Smooth muscle cell (in vitro differentiated cells): ENCODE results near the gene FOXN3. TPM values are rescaled to one million over a fixed set of nuclear protein-coding genes. Genes with fewer than 3 reads are reported as not detected.
"Not testable (repeated sequence)": the region's sequence is repeated elsewhere in the genome, so short reads cannot be mapped to it uniquely, and the experiment has no call there.

ENCODE experiments used
- DNase-seq: peaks from one replicate; lab custom pipeline; 2025; ENCODE audit not compliant: unreplicated experiment; lab: John Stamatoyannopoulos, UW
- H2AFZ ChIP-seq: fragments of 200-600 bp; sonication (generic); 2 replicates; pipeline ENCODE4 v1.6.0; 2016; ENCODE audit warnings: antibody characterized with exemption, low read depth, mild to moderate bottlenecking
- H3F3A ChIP-seq: fragments of 200-600 bp; sonication (generic); 2 replicates; pipeline ENCODE4 v1.6.0; 2017; ENCODE audit warnings: antibody characterized with exemption, low read depth
- H3K27ac ChIP-seq: fragments of 200-600 bp; sonication (generic); 2 replicates; pipeline ENCODE4 v1.5.1; 2016; ENCODE audit warnings: low read depth, mild to moderate bottlenecking
- H3K27me3 ChIP-seq: fragments of 200-600 bp; sonication (generic); 2 replicates; pipeline ENCODE4 v1.6.1; 2016; ENCODE audit warnings: low read depth, mild to moderate bottlenecking
- H3K36me3 ChIP-seq: fragments of 200-600 bp; sonication (generic); 2 replicates; pipeline ENCODE4 v1.5.1; 2016; ENCODE audit warnings: low read depth
- H3K4me1 ChIP-seq: fragments of 200-600 bp; sonication (generic); 2 replicates; pipeline ENCODE4 v1.5.1; 2016; ENCODE audit warnings: low read depth
- H3K4me2 ChIP-seq: fragments of 200-600 bp; sonication (generic); 2 replicates; pipeline ENCODE4 v1.6.0; 2016; ENCODE audit warnings: mild to moderate bottlenecking
- H3K4me3 ChIP-seq: fragments of 200-600 bp; sonication (generic); 2 replicates; pipeline ENCODE4 v1.5.1; 2016; ENCODE audit warnings: mild to moderate bottlenecking
- H3K79me2 ChIP-seq: fragments of 200-600 bp; sonication (generic); 2 replicates; pipeline ENCODE4 v1.6.0; 2016; ENCODE audit warnings: low read depth, mild to moderate bottlenecking
- H3K9ac ChIP-seq: fragments of 200-600 bp; sonication (generic); 2 replicates; pipeline ENCODE4 v1.6.0; 2016; ENCODE audit warnings: low read depth
- H3K9me3 ChIP-seq: fragments of 200-600 bp; sonication (generic); replicated peaks from 2 replicates; pipeline ENCODE4 v1.5.1; 2016; ENCODE audit warnings: low read depth
- H4K20me1 ChIP-seq: fragments of 200-600 bp; sonication (generic); 2 replicates; pipeline ENCODE4 v1.6.0; 2016; ENCODE audit warnings: low read depth
- WGBS: methylation state at CpG from one replicate; pipeline ENCODE4 v1.1.7; 2016; ENCODE audit warnings: low lambda C conversion rate; 5-methylcytosine and 5-hydroxymethylcytosine counted together
- polyA plus RNA-seq: library from polyadenylated mRNA; unstranded; fragments of >200 nt; fragmentation: Nextera tagmentation; extraction: Ambion mirVana; gene quantifications from 2 replicates; pipeline ENCODE4 v1.2.1, GENCODE V29; 2016
- total RNA-seq: library from RNA; depleted of rRNA; stranded (reverse); fragments of >200 nt; gene quantifications from 2 replicates; pipeline ENCODE4 v1.2.3, GENCODE V29; 2014
- TF ChIP-seq, protein P1 (sequence below): fragments of 200-600 bp; sonication (generic); IDR thresholded peaks from 2 replicates; pipeline ENCODE4 v1.5.1; 2017; ENCODE audit warnings: borderline replicate concordance, mild to moderate bottlenecking, antibody characterized with exemption; ENCODE audit not compliant: insufficient read depth, poor library complexity, severe bottlenecking

FOXN3 gene
- total and polyA plus RNA-seq, 2 experiments from 2014 or later = 24.5 to 31.5 TPM

DNA sequence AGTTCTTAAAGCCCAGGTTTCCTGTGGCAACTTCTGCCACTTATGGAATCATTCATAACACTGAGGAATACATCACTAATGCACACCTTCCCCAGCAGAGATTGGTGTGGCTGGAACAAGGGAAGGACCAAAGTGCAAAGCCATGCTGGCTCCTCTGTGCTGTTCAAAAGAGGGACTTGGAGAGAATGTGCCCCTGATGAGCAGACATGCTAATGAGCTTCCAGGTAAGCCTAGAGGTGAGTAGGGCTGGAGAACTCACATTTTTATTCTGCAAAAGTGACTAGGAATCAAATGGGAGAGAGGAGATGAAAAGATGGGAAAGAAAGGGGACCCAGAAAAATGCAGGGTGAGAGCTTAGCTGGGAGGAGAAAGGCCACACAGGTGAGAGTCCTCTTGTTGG lies 302.9 kb downstream of the FOXN3 start:
- H3K4me2 ChIP-seq = no peak overlapping the region
- DNase-seq = no peak
- TF ChIP-seq, protein P1, sequence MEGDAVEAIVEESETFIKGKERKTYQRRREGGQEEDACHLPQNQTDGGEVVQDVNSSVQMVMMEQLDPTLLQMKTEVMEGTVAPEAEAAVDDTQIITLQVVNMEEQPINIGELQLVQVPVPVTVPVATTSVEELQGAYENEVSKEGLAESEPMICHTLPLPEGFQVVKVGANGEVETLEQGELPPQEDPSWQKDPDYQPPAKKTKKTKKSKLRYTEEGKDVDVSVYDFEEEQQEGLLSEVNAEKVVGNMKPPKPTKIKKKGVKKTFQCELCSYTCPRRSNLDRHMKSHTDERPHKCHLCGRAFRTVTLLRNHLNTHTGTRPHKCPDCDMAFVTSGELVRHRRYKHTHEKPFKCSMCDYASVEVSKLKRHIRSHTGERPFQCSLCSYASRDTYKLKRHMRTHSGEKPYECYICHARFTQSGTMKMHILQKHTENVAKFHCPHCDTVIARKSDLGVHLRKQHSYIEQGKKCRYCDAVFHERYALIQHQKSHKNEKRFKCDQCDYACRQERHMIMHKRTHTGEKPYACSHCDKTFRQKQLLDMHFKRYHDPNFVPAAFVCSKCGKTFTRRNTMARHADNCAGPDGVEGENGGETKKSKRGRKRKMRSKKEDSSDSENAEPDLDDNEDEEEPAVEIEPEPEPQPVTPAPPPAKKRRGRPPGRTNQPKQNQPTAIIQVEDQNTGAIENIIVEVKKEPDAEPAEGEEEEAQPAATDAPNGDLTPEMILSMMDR = no peak
- no peaks in the 10 kb centered on the region for H3K9me3 ChIP-seq
- H3K27me3 ChIP-seq = no peaks in the 10 kb centered on the region
- H3K4me3 ChIP-seq = no peak overlapping the region
- H3K79me2 ChIP-seq = no peaks in the 10 kb centered on the region
- no peak overlapping the region for H3K9ac ChIP-seq
- no peaks in the 10 kb centered on the region for H3F3A ChIP-seq
- no peaks in the 10 kb centered on the region for H3K36me3 ChIP-seq
- H4K20me1 ChIP-seq = no peaks in the 10 kb centered on the region
- H3K27ac ChIP-seq = no peak overlapping the region
- no peaks in the 10 kb centered on the region for H3K4me1 ChIP-seq
- no peak overlapping the region for H2AFZ ChIP-seq

DNA sequence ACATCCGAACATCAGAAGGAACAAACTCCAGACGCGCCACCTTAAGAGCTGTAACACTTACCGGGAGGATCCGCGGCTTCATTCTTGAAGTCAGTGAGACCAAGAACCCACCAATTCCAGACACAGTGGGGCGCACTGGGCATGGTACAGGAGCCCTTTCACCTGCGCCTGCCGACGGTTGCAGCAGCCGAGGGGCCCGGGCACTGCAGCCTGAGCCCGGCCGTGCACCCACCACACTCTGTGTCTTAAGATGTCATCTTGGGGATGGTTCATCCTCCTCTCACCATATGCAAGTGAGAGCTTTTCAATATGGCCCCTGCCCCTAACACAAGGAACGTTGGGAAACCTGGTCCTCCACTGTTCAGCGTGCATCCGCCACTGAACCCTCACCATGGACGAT lies 304.3 kb downstream of the FOXN3 start:
- WGBS = 95% methylated on average over 18 of the region's 18 CpGs
- TF ChIP-seq, protein P1 = no peak
- H3F3A ChIP-seq = no peaks in the 10 kb centered on the region

DNA sequence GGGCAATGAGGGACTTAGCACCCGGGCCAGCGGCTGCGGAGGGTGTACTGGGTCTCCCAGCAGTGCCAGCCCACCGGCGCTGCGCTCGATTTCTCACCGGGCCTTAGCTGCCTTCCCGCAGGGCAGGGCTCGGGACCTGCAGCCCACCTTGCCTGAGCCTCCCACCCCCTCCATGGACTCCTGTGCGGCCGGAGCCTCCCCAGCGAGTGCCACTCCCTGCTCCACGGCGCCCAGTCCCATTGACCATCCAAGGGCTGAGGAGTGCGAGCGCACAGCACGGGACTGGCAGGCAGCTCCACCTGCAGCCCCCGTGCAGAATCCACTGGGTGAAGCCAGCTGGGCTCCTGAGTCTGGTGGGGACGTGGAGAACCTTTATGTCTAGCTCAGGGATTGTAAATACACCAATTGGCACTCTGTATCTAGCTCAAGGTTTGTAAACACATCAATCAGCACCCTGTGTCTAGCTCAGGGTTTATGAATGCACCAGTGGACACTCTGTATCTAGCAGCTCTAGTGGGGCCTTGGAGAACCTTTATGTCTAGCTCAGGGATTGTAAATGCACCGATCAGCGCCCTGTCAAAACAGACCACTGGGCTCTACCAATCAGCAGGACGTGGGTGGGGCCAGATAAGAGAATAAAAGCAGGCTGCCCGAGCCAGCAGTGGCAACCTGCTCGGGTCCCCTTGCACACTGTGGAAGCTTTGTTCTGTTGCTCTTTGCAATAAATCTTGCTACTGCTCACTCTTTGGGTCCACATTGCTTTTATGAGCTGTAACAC lies 305.1 kb downstream of the FOXN3 start:
- H3F3A ChIP-seq, H3K4me2 ChIP-seq, H3K4me3 ChIP-seq, H3K27ac ChIP-seq, H3K9me3 ChIP-seq, H3K79me2 ChIP-seq, H3K27me3 ChIP-seq, H3K36me3 ChIP-seq, H4K20me1 ChIP-seq, H3K4me1 ChIP-seq, H3K9ac ChIP-seq, H2AFZ ChIP-seq, DNase-seq: not testable (repeated sequence)
- WGBS = 93% methylated on average over 20 of the region's 25 CpGs

More for the DNA sequence above, 304.3 kb downstream of the FOXN3 start:
- Histone ChIP-seq H4K20me1 (no peaks in the 10 kb centered on the region), H3K4me3 (no peak overlapping the region), H3K4me2 (no peak overlapping the region), H3K79me2 (no peaks in the 10 kb centered on the region), H3K27me3 (no peaks in the 10 kb centered on the region), H3K36me3 (no peaks in the 10 kb centered on the region), H3K9me3 (no peaks in the 10 kb centered on the region), H3K27ac (no peak overlapping the region), H3K9ac (no peak overlapping the region), H2AFZ (no peak overlapping the region), H3K4me1 (no peaks in the 10 kb centered on the region)
- no peak for DNase-seq

DNA sequence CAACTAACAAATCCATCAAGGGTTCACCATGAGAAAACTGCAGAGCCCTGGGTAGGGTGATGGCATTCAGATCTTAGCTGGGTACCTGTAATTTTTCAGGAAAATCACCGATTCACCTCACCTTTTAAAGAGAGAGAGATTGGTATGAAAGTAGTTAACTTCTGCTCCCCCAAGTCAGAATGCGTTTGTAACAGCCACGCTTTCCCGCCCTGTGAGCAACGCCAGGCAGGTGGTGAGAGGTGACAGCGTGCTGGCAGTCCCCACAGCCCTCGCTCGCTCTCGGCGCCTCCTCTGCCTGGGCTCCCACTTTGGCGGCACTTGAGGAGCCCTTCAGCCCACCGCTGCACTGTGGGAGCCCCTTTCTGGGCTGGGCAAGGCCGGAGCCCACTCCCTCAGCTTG lies 305.8 kb downstream of the FOXN3 start:
- not testable (repeated sequence) for H3F3A ChIP-seq, H3K79me2 ChIP-seq, H3K4me1 ChIP-seq, DNase-seq, H2AFZ ChIP-seq, H3K9ac ChIP-seq, H3K27me3 ChIP-seq, H4K20me1 ChIP-seq, H3K4me3 ChIP-seq, H3K4me2 ChIP-seq, H3K36me3 ChIP-seq, H3K9me3 ChIP-seq, H3K27ac ChIP-seq
- WGBS = 98% methylated on average over 13 of the region's 13 CpGs
